WTC11 (cell line): ENCODE data around the gene LRMDA. TPM values are rescaled to one million over a fixed set of nuclear protein-coding genes. Genes with fewer than 3 reads are reported as not detected.

ENCODE experiments used
- ATAC-seq: fragments of 200-7000 bp; cut with Tn5 transposase; 2 replicates; pipeline ENCODE4 v1.10.0; 2021; ENCODE audit warnings: mild to moderate bottlenecking, moderate library complexity
- CTCF ChIA-PET: fragments of 300-600 bp; sonication (Branson Sonifier 250); formaldehyde crosslinking; loops from one replicate; lab custom pipeline; 2021; ENCODE audit warnings: antibody characterized with exemption; lab: Charles Lee
- POLR2A ChIA-PET: fragments of 350-600 bp; sonication (Branson Sonifier 250); formaldehyde crosslinking; loops from one replicate; lab custom pipeline; 2021; ENCODE audit warnings: antibody characterized with exemption; lab: Charles Lee
- DNase-seq: peaks from one replicate; pipeline ENCODE4 v3.0.0; 2021; ENCODE audit warnings: low spot score
- H3K27ac Mint-ChIP-seq: 2 replicates; pipeline ENCODE4 v1.8.0; 2021; ENCODE audit warnings: mixed read lengths
- H3K27me3 Mint-ChIP-seq: 2 replicates; pipeline ENCODE4 v1.8.0; 2021; ENCODE audit warnings: low read depth, mild to moderate bottlenecking, moderate library complexity, mixed read lengths
- H3K36me3 Mint-ChIP-seq: 2 replicates; pipeline ENCODE4 v1.8.0; 2021; ENCODE audit warnings: mixed read lengths
- H3K4me1 Mint-ChIP-seq: 2 replicates; pipeline ENCODE4 v1.8.0; 2022; ENCODE audit warnings: mixed read lengths
- H3K4me3 Mint-ChIP-seq: 2 replicates; pipeline ENCODE4 v1.8.0; 2021; ENCODE audit warnings: mild to moderate bottlenecking, moderate library complexity, mixed read lengths
- H3K9me3 Mint-ChIP-seq: 2 replicates; pipeline ENCODE4 v1.8.0; 2021; ENCODE audit warnings: mixed read lengths
- CBFB ChIP-seq: sonication (generic); formaldehyde crosslinking; IDR thresholded peaks from 2 replicates; pipeline ENCODE4 v1.8.1; 2022; ENCODE audit warnings: mild to moderate bottlenecking, low read depth, missing genetic modification reagents
- CREB1 ChIP-seq: sonication (generic); formaldehyde crosslinking; IDR thresholded peaks from 2 replicates; pipeline ENCODE4 v1.8.0; 2023; ENCODE audit warnings: mild to moderate bottlenecking, missing genetic modification reagents
- CTCF ChIP-seq: fragments of 200-600 bp; IDR thresholded peaks from 2 replicates; pipeline ENCODE4 v1.8.0; 2022; ENCODE audit warnings: antibody characterized with exemption
- GRHL2 ChIP-seq: fragments of 250-450 bp; sonication (Bioruptor Pico); IDR thresholded peaks from 2 replicates; pipeline ENCODE4 v1.8.0; 2022; ENCODE audit warnings: mild to moderate bottlenecking, moderate library complexity; ENCODE audit not compliant: insufficient replicate concordance, severe bottlenecking
- IRF1 ChIP-seq: sonication (generic); formaldehyde crosslinking; IDR thresholded peaks from 2 replicates; pipeline ENCODE4 v1.8.0; 2023; ENCODE audit warnings: missing genetic modification reagents
- JAZF1 ChIP-seq: fragments of 250-450 bp; sonication (Bioruptor Pico); IDR thresholded peaks from 2 replicates; pipeline ENCODE4 v1.9.0; 2021; ENCODE audit warnings: moderate library complexity, mild to moderate bottlenecking, inconsistent platforms
- KAT7 ChIP-seq: sonication (generic); formaldehyde crosslinking; IDR thresholded peaks from 2 replicates; pipeline ENCODE4 v1.8.1; 2023; ENCODE audit warnings: missing genetic modification reagents, mild to moderate bottlenecking, borderline replicate concordance
- MXD4 ChIP-seq: fragments of 250-450 bp; sonication (Bioruptor Pico); IDR thresholded peaks from 2 replicates; pipeline ENCODE4 v1.8.0; 2021; ENCODE audit warnings: mild to moderate bottlenecking, moderate library complexity, borderline replicate concordance
- NFE2L1 ChIP-seq: sonication (generic); formaldehyde crosslinking; IDR thresholded peaks from 2 replicates; pipeline ENCODE4 v1.8.1; 2023; ENCODE audit warnings: missing genetic modification reagents
- NR1H2 ChIP-seq: sonication (generic); formaldehyde crosslinking; IDR thresholded peaks from 2 replicates; pipeline ENCODE4 v1.9.0; 2021; ENCODE audit warnings: mild to moderate bottlenecking, moderate library complexity, missing genetic modification reagents
- OVOL2 ChIP-seq: fragments of 250-450 bp; sonication (Bioruptor Pico); IDR thresholded peaks from 2 replicates; pipeline ENCODE4 v1.9.0; 2021; ENCODE audit warnings: mild to moderate bottlenecking, borderline replicate concordance
- STAT6 ChIP-seq: sonication (generic); formaldehyde crosslinking; conservative IDR thresholded peaks from 2 replicates; pipeline ENCODE4 v1.8.1; 2023; ENCODE audit warnings: mild to moderate bottlenecking, low read depth, missing genetic modification reagents, moderate library complexity
- TEAD1 ChIP-seq: sonication (generic); formaldehyde crosslinking; IDR thresholded peaks from 2 replicates; pipeline ENCODE4 v1.8.0; 2022; ENCODE audit warnings: mild to moderate bottlenecking, missing genetic modification reagents
- TEAD4 ChIP-seq: sonication (generic); formaldehyde crosslinking; IDR thresholded peaks from 2 replicates; pipeline ENCODE4 v1.8.0; 2022; ENCODE audit warnings: mild to moderate bottlenecking, missing genetic modification reagents
- USF1 ChIP-seq: sonication (generic); formaldehyde crosslinking; IDR thresholded peaks from 2 replicates; pipeline ENCODE4 v1.8.0; 2022; ENCODE audit warnings: mild to moderate bottlenecking, missing genetic modification reagents
- ZNF138 ChIP-seq: sonication (generic); formaldehyde crosslinking; conservative IDR thresholded peaks from 2 replicates; pipeline ENCODE4 v1.8.1; 2022; ENCODE audit warnings: mild to moderate bottlenecking, moderate library complexity, missing genetic modification reagents
- ZNF396 ChIP-seq: fragments of 250-450 bp; sonication (Bioruptor Pico); IDR thresholded peaks from 2 replicates; pipeline ENCODE4 v1.8.0; 2021; ENCODE audit warnings: mild to moderate bottlenecking, moderate library complexity, borderline replicate concordance
- ZNF532 ChIP-seq: fragments of 250-450 bp; sonication (Bioruptor Pico); IDR thresholded peaks from 2 replicates; pipeline ENCODE4 v1.9.0; 2021; ENCODE audit warnings: mild to moderate bottlenecking, borderline replicate concordance
- total RNA-seq: library from RNA; stranded (reverse); gene quantifications from 3 replicates; pipeline ENCODE4 v1.2.3, GENCODE V29; 2021
- TF ChIP-seq, protein P1 (sequence below): sonication (generic); formaldehyde crosslinking; IDR thresholded peaks from 2 replicates; pipeline ENCODE4 v1.8.1; 2022; ENCODE audit warnings: low read depth, missing genetic modification reagents, borderline replicate concordance
- TF ChIP-seq, protein P2 (sequence below): sonication (generic); formaldehyde crosslinking; IDR thresholded peaks from 2 replicates; pipeline ENCODE4 v1.8.1; 2023; ENCODE audit warnings: mild to moderate bottlenecking, missing genetic modification reagents, moderate library complexity

Gene LRMDA
- total RNA-seq, 1 experiment from 2014 or later, result 0.92 TPM

GRCh38 chr10:75569506-75569905 is 138.1 kb downstream of the LRMDA start:
- no peak overlapping the region for H3K27ac Mint-ChIP-seq
- H3K36me3 Mint-ChIP-seq, result peaks cover 43% of the 10 kb centered on the region
- TF ChIP-seq CBFB (no peak), JAZF1 (CRISPR knock-in tag) (no peak), CTCF (no peak), TEAD4 (CRISPR knock-in tag) (no peak), TEAD1 (no peak), GRHL2 (CRISPR knock-in tag) (no peak), IRF1 (CRISPR knock-in tag) (no peak), STAT6 (CRISPR knock-in tag) (no peak), ZNF396 (CRISPR knock-in tag) (no peak), MXD4 (CRISPR knock-in tag) (no peak), USF1 (no peak), KAT7 (CRISPR knock-in tag) (no peak), ZNF138 (CRISPR knock-in tag) (no peak), CREB1 (no peak), NR1H2 (CRISPR knock-in tag) (no peak), NFE2L1 (CRISPR knock-in tag) (no peak), OVOL2 (CRISPR knock-in tag) (no peak), ZNF532 (CRISPR knock-in tag) (no peak)
- TF ChIP-seq, protein P1, sequence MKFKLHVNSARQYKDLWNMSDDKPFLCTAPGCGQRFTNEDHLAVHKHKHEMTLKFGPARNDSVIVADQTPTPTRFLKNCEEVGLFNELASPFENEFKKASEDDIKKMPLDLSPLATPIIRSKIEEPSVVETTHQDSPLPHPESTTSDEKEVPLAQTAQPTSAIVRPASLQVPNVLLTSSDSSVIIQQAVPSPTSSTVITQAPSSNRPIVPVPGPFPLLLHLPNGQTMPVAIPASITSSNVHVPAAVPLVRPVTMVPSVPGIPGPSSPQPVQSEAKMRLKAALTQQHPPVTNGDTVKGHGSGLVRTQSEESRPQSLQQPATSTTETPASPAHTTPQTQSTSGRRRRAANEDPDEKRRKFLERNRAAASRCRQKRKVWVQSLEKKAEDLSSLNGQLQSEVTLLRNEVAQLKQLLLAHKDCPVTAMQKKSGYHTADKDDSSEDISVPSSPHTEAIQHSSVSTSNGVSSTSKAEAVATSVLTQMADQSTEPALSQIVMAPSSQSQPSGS (CRISPR knock-in tag), result no peak
- TF ChIP-seq, protein P2, sequence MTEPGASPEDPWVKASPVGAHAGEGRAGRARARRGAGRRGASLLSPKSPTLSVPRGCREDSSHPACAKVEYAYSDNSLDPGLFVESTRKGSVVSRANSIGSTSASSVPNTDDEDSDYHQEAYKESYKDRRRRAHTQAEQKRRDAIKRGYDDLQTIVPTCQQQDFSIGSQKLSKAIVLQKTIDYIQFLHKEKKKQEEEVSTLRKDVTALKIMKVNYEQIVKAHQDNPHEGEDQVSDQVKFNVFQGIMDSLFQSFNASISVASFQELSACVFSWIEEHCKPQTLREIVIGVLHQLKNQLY (CRISPR knock-in tag), result no peak
- DNase-seq (no peak), ATAC-seq (no peak)
- ChIA-PET POLR2A (no interaction called here), CTCF (interaction anchor here (1.9 kb wide), 1 partner anchor 24 kb away, joined by 6 read pairs; no protein-coding TSS in a partner anchor)
- no peaks in the 10 kb centered on the region for H3K4me1 Mint-ChIP-seq
- H3K27me3 Mint-ChIP-seq, result peaks cover 24% of the 10 kb centered on the region
- no peak overlapping the region for H3K4me3 Mint-ChIP-seq
- peaks cover 69% of the 10 kb centered on the region for H3K9me3 Mint-ChIP-seq
